SJCRH30 (cell line): ENCODE results near the gene LRRC10B. TPM values are rescaled to one million over a fixed set of nuclear protein-coding genes. Genes with fewer than 3 reads are reported as not detected.

Experiments used
- DNase-seq, 2 experiments: peaks; one replicate each; pipeline ENCODE4 v3.0.0-alpha.2; 2015 to 2020
- H3K27ac ChIP-seq: fragments of 250-450 bp; sonication (Bioruptor Pico); 2 replicates; pipeline ENCODE4 v1.5.1; 2020; ENCODE audit warnings: mild to moderate bottlenecking, moderate library complexity
- H3K27me3 ChIP-seq: fragments of 250-450 bp; sonication (Bioruptor Pico); 2 replicates; pipeline ENCODE4 v1.5.1; 2020; ENCODE audit warnings: mild to moderate bottlenecking, moderate library complexity
- H3K36me3 ChIP-seq: fragments of 250-450 bp; sonication (Bioruptor Pico); 2 replicates; pipeline ENCODE4 v1.5.1; 2020; ENCODE audit warnings: mild to moderate bottlenecking, moderate library complexity
- H3K4me1 ChIP-seq: fragments of 250-450 bp; sonication (Bioruptor Pico); 2 replicates; pipeline ENCODE4 v1.5.1; 2020; ENCODE audit warnings: mild to moderate bottlenecking, moderate library complexity
- H3K4me3 ChIP-seq: fragments of 250-450 bp; sonication (Bioruptor Pico); 2 replicates; pipeline ENCODE4 v1.5.1; 2020; ENCODE audit warnings: mild to moderate bottlenecking, moderate library complexity
- H3K9me3 ChIP-seq: fragments of 250-450 bp; sonication (Bioruptor Pico); replicated peaks from 2 replicates; pipeline ENCODE4 v1.5.1; 2020; ENCODE audit warnings: mild to moderate bottlenecking, moderate library complexity
- total RNA-seq: library from RNA; depleted of rRNA; stranded (reverse); fragments of >200 nt; shearing (Covaris generic); gene quantifications from 2 replicates; pipeline ENCODE4 v1.2.3, GENCODE V29; 2014

The LRRC10B gene
- total RNA-seq, 1 experiment from 2014 or later: 40.2 TPM

- H3K36me3 ChIP-seq: no peaks in the 10 kb centered on the region
- no peaks in the 10 kb centered on the region for H3K9me3 ChIP-seq
- H3K27ac ChIP-seq: no peak overlapping the region
- DNase-seq: no peak
- H3K4me1 ChIP-seq: peaks cover 10% of the 10 kb centered on the region
- no peak overlapping the region for H3K4me3 ChIP-seq
- H3K27me3 ChIP-seq: no peaks in the 10 kb centered on the region
Measured at GRCh38 chr11:61537326-61537725, 28.8 kb downstream of the LRRC10B start.

GRCh38 chr11:61538636-61538961 lies 30.1 kb downstream of the LRRC10B start:
- Histone ChIP-seq H3K4me1 (peaks cover 13% of the 10 kb centered on the region), H3K27ac (no peak overlapping the region), H3K36me3 (no peaks in the 10 kb centered on the region), H3K27me3 (no peaks in the 10 kb centered on the region), H3K9me3 (no peaks in the 10 kb centered on the region), H3K4me3 (no peak overlapping the region)
- no peak for DNase-seq

- no peak overlapping the region for H3K4me3 ChIP-seq
- H3K9me3 ChIP-seq: no peaks in the 10 kb centered on the region
- H3K4me1 ChIP-seq: peaks cover 13% of the 10 kb centered on the region
- DNase-seq: no peak
- no peak overlapping the region for H3K27ac ChIP-seq
- H3K27me3 ChIP-seq: no peaks in the 10 kb centered on the region
- no peaks in the 10 kb centered on the region for H3K36me3 ChIP-seq
Measured at GRCh38 chr11:61539006-61539405, 30.5 kb downstream of the LRRC10B start.

- H3K27me3 ChIP-seq: no peaks in the 10 kb centered on the region
- no peaks in the 10 kb centered on the region for H3K9me3 ChIP-seq
- DNase-seq: no peak
- H3K4me1 ChIP-seq: peaks cover 13% of the 10 kb centered on the region
- H3K27ac ChIP-seq: no peak overlapping the region
- H3K36me3 ChIP-seq: no peaks in the 10 kb centered on the region
- no peak overlapping the region for H3K4me3 ChIP-seq
Measured at GRCh38 chr11:61539831-61540357, 31.3 kb downstream of the LRRC10B start.

GRCh38 chr11:61540528-61540927 lies 32.0 kb downstream of the LRRC10B start:
- Histone ChIP-seq H3K27ac (no peak overlapping the region), H3K27me3 (no peaks in the 10 kb centered on the region), H3K9me3 (no peaks in the 10 kb centered on the region), H3K36me3 (no peaks in the 10 kb centered on the region), H3K4me3 (no peak overlapping the region), H3K4me1 (peaks cover 13% of the 10 kb centered on the region)
- no peak for DNase-seq

- H3K36me3 ChIP-seq: no peaks in the 10 kb centered on the region
- no peaks in the 10 kb centered on the region for H3K9me3 ChIP-seq
- peak overlapping the region; percentile 47 for H3K4me3 ChIP-seq
- peak overlapping the region; percentile 23; the same call in 1 of the 2 replicates for H3K27ac ChIP-seq
- DNase-seq: peak; percentile 56 to 78
- peaks cover 13% of the 10 kb centered on the region for H3K4me1 ChIP-seq
- no peaks in the 10 kb centered on the region for H3K27me3 ChIP-seq
Measured at GRCh38 chr11:61541598-61541997, 33.0 kb downstream of the LRRC10B start.

GRCh38 chr11:61542024-61542461 lies 33.5 kb downstream of the LRRC10B start:
- H3K4me3 ChIP-seq: peak overlapping the region; percentile 47
- no peaks in the 10 kb centered on the region for H3K27me3 ChIP-seq
- peak; percentile 75 to 78 for DNase-seq
- no peaks in the 10 kb centered on the region for H3K9me3 ChIP-seq
- H3K27ac ChIP-seq: peak overlapping the region; percentile 23; the same call in 1 of the 2 replicates
- H3K4me1 ChIP-seq: peaks cover 13% of the 10 kb centered on the region
- no peaks in the 10 kb centered on the region for H3K36me3 ChIP-seq

- Histone ChIP-seq H3K36me3 (no peaks in the 10 kb centered on the region), H3K27me3 (no peaks in the 10 kb centered on the region), H3K27ac (no peak overlapping the region), H3K4me1 (peaks cover 13% of the 10 kb centered on the region), H3K4me3 (peak overlapping the region; percentile 47), H3K9me3 (no peaks in the 10 kb centered on the region)
- DNase-seq: peak; percentile 48 to 63
Measured at GRCh38 chr11:61542705-61543104, 34.2 kb downstream of the LRRC10B start.

- Histone ChIP-seq H3K4me3 (no peak overlapping the region), H3K4me1 (peaks cover 13% of the 10 kb centered on the region), H3K36me3 (no peaks in the 10 kb centered on the region), H3K27ac (no peak overlapping the region), H3K9me3 (no peaks in the 10 kb centered on the region), H3K27me3 (no peaks in the 10 kb centered on the region)
- no peak for DNase-seq
Measured at GRCh38 chr11:61543606-61544306, 35.2 kb downstream of the LRRC10B start.

- Histone ChIP-seq H3K36me3 (no peaks in the 10 kb centered on the region), H3K9me3 (no peaks in the 10 kb centered on the region), H3K4me1 (peaks cover 13% of the 10 kb centered on the region), H3K27ac (no peak overlapping the region), H3K4me3 (no peak overlapping the region), H3K27me3 (no peaks in the 10 kb centered on the region)
- no peak for DNase-seq
Measured at GRCh38 chr11:61544466-61544865, 35.9 kb downstream of the LRRC10B start.

GRCh38 chr11:61545341-61545740 lies 36.8 kb downstream of the LRRC10B start:
- H3K27me3 ChIP-seq: no peaks in the 10 kb centered on the region
- peak in 1 of 2 experiments; percentile 21 for DNase-seq
- H3K36me3 ChIP-seq: no peaks in the 10 kb centered on the region
- no peaks in the 10 kb centered on the region for H3K9me3 ChIP-seq
- H3K4me1 ChIP-seq: peaks cover 13% of the 10 kb centered on the region
- no peak overlapping the region for H3K4me3 ChIP-seq
- H3K27ac ChIP-seq: no peak overlapping the region

GRCh38 chr11:61545921-61546320 lies 37.4 kb downstream of the LRRC10B start:
- no peak for DNase-seq
- H3K4me3 ChIP-seq: no peak overlapping the region
- H3K27ac ChIP-seq: no peak overlapping the region
- peaks cover 11% of the 10 kb centered on the region for H3K4me1 ChIP-seq
- no peaks in the 10 kb centered on the region for H3K9me3 ChIP-seq
- no peaks in the 10 kb centered on the region for H3K36me3 ChIP-seq
- H3K27me3 ChIP-seq: no peaks in the 10 kb centered on the region

- no peak overlapping the region for H3K4me3 ChIP-seq
- DNase-seq: no peak
- peaks cover 11% of the 10 kb centered on the region for H3K4me1 ChIP-seq
- no peaks in the 10 kb centered on the region for H3K9me3 ChIP-seq
- no peaks in the 10 kb centered on the region for H3K36me3 ChIP-seq
- no peaks in the 10 kb centered on the region for H3K27me3 ChIP-seq
- no peak overlapping the region for H3K27ac ChIP-seq
Measured at GRCh38 chr11:61546663-61547062, 38.1 kb downstream of the LRRC10B start.

- Histone ChIP-seq H3K27ac (no peak overlapping the region), H3K27me3 (no peaks in the 10 kb centered on the region), H3K36me3 (no peaks in the 10 kb centered on the region), H3K4me1 (peaks cover 5% of the 10 kb centered on the region; the same call in 1 of the 2 replicates), H3K9me3 (no peaks in the 10 kb centered on the region), H3K4me3 (no peak overlapping the region)
- no peak for DNase-seq
Measured at GRCh38 chr11:61547246-61547645, 38.7 kb downstream of the LRRC10B start.

GRCh38 chr11:61549177-61549576 lies 40.6 kb downstream of the LRRC10B start:
- Histone ChIP-seq H3K4me1 (peaks cover 10% of the 10 kb centered on the region), H3K36me3 (no peaks in the 10 kb centered on the region), H3K4me3 (no peak overlapping the region), H3K27ac (no peak overlapping the region), H3K27me3 (no peaks in the 10 kb centered on the region; the same call in 1 of the 2 replicates), H3K9me3 (no peaks in the 10 kb centered on the region)
- DNase-seq: no peak
